GM19438 (cell line): Measurements from ENCODE around the gene SYT2.

Source experiments
- ATAC-seq: cut with Tn5 transposase; IDR thresholded peaks from one replicate; pipeline ENCODE4 v1.9.1; 2021; ENCODE audit warnings: low read depth; ENCODE audit not compliant: unreplicated experiment

Gene SYT2

GRCh38 chr1:202706851-202707250 lies 3.4 kb downstream of the SYT2 start:
- no peak for ATAC-seq

GRCh38 chr1:202704601-202705000 lies 5.7 kb downstream of the SYT2 start:
- ATAC-seq: no peak

- no peak for ATAC-seq
Measured at GRCh38 chr1:202703191-202703590, 7.1 kb downstream of the SYT2 start.

GRCh38 chr1:202702088-202702487 lies 8.2 kb downstream of the SYT2 start:
- no peak for ATAC-seq

- no peak for ATAC-seq
Measured at GRCh38 chr1:202701200-202701599, 9.1 kb downstream of the SYT2 start.

- ATAC-seq: no peak
Measured at GRCh38 chr1:202700061-202700460, 10.2 kb downstream of the SYT2 start.

DNA sequence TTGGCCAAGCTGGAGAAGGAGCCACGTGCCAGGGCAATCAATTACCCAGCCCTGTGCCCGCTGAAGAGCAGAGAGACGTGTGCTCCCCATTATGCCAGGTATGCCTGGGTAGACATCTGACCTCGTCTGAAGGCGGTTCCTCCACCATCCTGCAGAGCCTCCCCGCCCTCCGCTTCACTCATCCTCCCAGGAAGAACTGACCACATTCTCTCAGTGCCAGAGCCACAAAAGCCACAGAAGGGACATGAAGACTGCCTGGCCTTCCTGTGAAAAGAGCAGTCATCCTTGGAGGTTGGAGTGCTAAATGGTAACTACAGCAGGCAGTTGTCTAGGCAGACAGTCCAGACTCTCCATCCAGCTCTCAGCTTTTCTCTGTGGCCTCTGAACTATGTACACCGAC lies 12.0 kb downstream of the SYT2 start:
- no peak for ATAC-seq

DNA sequence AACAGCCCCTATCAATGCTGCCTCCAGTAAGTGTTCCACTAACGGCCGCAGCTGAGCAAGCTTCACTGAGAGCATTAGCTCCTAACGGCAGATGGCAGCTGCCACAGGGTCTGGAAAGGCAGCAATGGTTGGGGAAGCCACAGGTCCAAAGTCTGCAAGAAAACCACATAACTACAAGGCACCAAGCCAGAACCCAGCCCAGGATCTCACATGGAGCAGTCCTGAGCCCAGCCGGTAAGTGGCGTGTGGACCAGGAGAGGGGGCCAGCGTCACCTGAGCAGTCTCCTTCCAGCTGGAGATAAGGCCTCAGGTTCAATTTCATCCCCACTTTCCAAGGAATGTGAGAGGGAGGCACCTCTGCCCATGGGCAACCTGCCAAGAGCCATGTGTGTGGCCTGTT lies 13.2 kb downstream of the SYT2 start:
- no peak for ATAC-seq

GRCh38 chr1:202694314-202694713 lies 15.9 kb downstream of the SYT2 start:
- ATAC-seq: no peak

DNA sequence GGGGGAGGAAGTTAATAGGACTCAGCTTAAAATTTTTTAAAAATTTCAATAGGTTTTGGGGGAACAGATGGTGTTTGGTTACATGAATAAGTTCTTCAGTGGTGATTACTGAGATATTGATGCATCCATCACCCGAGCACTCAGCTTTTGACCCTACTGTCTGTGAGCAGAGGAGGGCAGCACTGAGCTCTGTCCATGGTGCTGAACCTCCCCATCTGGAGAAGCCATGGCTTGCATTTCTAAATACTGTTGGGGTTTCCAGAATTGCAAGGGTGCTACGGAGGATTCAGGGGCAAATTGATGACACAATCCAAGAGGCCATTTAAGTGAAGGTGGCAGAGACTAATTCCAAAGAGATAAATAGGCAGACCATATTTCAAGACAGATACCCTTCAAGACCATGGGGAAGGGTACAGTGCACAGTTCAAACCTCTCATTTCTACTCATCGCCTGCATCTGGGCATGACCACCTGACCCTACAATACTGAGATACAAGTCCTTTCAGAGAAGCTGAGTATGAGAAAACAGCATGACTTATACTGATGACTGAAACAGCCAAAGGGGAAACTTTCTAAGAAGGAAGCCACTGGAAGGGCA lies 17.2 kb downstream of the SYT2 start:
- no peak for ATAC-seq

GRCh38 chr1:202691816-202692215 lies 18.4 kb downstream of the SYT2 start:
- ATAC-seq: no peak

DNA sequence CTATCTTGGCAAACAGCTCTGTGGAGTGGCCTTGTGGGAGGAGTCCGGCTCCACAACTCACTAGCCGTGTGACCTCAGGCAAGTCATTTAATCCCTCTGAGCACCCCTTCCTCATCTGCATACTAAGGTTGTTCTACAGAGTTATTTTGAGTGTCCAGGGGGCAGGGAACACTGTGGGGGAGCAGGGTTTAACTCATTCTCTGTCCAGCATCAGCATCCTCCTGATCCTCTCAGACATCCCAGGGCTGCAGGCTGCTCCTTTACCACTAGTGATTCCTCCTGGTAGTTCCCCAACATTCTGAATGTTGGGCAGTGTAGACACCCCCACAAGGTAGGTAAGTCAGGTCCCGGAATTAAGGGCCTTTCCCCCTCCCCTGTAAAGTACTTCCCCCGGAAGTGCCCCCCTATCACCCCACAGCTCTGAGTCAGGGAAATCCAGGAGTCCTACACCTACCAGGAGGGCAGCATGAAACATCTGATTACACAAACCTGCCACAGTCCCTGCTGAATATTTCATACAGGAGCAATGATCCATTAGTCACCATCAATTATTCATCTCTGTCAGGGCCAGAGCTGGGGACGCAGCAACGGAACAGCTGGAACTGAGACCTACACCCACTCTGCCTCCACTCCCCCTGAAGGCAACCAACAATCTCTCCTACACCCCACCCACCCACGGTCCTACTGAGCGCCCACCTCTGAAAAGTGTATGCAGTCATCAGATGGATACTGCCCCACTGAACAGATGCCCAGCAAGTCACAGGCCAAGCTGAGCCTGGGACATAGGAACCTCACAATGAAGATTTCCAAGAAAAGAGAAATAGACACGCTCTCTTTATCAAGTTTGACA lies 20.5 kb downstream of the SYT2 start:
- no peak for ATAC-seq

GRCh38 chr1:202689082-202689481 lies 21.2 kb downstream of the SYT2 start:
- no peak for ATAC-seq

GRCh38 chr1:202688401-202688800 lies 21.9 kb downstream of the SYT2 start:
- ATAC-seq: no peak

DNA sequence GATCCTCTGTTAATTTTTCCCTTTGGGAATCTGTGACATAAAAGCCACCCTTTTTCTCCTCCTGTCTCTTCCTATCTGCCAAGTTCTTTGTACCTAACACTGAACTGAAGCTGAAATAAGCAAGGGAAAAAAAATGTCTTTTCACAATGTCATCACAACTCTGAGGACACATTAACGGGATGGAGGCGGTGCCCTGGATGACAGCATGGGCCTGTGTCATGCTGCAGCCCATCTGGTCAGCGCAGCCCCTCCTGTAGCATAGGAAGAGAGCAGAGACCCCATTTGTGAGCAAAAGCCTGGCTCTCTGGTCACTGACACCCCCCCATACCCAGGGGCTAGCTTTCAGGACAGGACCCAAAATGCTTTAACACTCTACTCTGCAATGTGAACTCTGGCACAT lies 22.5 kb downstream of the SYT2 start:
- no peak for ATAC-seq

- ATAC-seq: no peak
Measured at GRCh38 chr1:202687370-202687769, 22.9 kb downstream of the SYT2 start.

DNA sequence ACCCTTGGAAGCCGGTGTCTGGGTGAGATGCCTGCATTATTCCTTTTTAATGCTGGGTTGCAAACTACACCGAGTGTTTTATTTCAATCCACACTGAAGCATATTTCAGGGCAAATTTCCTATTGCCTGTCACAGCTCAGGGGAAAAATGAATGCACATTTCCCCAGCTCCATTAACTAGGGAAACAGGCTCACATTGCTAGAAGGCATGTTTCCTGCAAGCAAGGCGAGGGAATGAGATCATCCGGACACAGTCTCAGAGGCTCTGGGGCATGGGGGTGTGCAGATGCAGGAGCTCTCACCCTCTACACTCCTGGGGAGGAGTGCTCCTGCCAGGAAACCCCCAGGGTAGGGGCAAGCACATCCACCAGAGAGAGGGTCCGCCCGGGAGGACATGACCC lies 24.6 kb downstream of the SYT2 start:
- no peak for ATAC-seq

GRCh38 chr1:202684716-202685115 lies 25.5 kb downstream of the SYT2 start:
- ATAC-seq: no peak

DNA sequence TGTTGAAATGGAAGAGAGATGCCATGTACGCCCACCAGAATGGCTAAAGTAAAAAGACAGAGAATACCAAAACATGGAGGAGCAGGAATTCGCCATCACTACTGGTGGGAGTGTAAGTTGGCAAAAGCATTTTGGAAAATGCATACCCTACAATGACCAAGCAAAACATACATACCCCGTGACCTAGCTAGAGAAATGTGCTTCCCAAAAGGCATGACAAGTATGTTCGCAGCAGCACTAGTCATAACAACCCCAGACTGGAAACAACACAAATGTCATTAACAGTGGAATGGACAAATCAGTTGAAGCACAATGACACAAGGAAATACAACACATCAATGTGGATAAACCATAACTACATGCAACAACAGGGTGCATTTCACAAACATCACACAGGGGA lies 27.2 kb downstream of the SYT2 start:
- no peak for ATAC-seq

DNA sequence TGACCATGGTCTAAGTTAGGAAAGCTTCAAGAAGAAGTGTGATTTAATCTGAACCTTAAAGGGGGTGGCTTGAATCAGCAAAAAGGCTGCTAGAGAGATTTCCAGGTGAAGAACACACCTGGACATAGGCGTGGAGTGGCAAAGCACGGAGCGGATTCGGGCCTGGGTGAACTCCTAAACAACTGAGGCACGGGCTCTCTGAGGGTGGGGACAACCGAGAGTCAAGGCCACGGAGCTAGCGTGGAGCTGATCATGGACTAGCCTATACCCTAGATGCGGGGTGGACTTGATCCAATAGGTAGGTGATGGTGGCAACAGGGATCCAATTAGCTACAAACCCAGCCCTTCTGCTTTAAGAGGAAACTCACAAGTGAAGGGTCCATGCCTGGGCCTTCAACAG lies 27.8 kb downstream of the SYT2 start:
- no peak for ATAC-seq

- no peak for ATAC-seq
Measured at GRCh38 chr1:202681736-202682420, 28.4 kb downstream of the SYT2 start.
